ENCODE data around the gene ZNF385B. TPM values are rescaled to one million over a fixed set of nuclear protein-coding genes. Genes with fewer than 3 reads are reported as not detected.

ZNF385B gene
- total RNA-seq, 1 donor from 2014 or later, result not detected

- intact Hi-C loops (cut with micrococcal nuclease), result no loop called here
- no peak overlapping the region for H3K4me3 Mint-ChIP-seq
- DNase-seq (ENCODE audit: low spot score), result no peak
- no peaks in the 10 kb centered on the region for H3K36me3 Mint-ChIP-seq (ENCODE audit: low read depth)
- H3K9me3 Mint-ChIP-seq, result no peaks in the 10 kb centered on the region
- H3K27me3 Mint-ChIP-seq (ENCODE audit: insufficient read depth), result peaks cover 2% of the 10 kb centered on the region
- H3K4me1 Mint-ChIP-seq (ENCODE audit: low read depth), result no peaks in the 10 kb centered on the region
- H3K27ac Mint-ChIP-seq, result no peak overlapping the region
Measured at GRCh38 chr2:179612591-179613298, 248.7 kb downstream of the ZNF385B start.

- Mint-ChIP-seq H3K9me3 (no peaks in the 10 kb centered on the region), H3K27me3 (ENCODE audit: insufficient read depth) (peaks cover 2% of the 10 kb centered on the region), H3K4me3 (no peak overlapping the region), H3K36me3 (ENCODE audit: low read depth) (no peaks in the 10 kb centered on the region), H3K27ac (no peak overlapping the region), H3K4me1 (ENCODE audit: low read depth) (no peaks in the 10 kb centered on the region)
- no peak for DNase-seq (ENCODE audit: low spot score)
- intact Hi-C loops (cut with micrococcal nuclease), result no loop called here
Measured at GRCh38 chr2:179612108-179612507, 249.3 kb downstream of the ZNF385B start.

- Mint-ChIP-seq H3K4me1 (ENCODE audit: low read depth) (no peaks in the 10 kb centered on the region), H3K27me3 (ENCODE audit: insufficient read depth) (peaks cover 2% of the 10 kb centered on the region), H3K36me3 (ENCODE audit: low read depth) (no peaks in the 10 kb centered on the region), H3K27ac (no peak overlapping the region), H3K9me3 (no peaks in the 10 kb centered on the region), H3K4me3 (no peak overlapping the region)
- intact Hi-C loops (cut with micrococcal nuclease), result no loop called here
- DNase-seq (ENCODE audit: low spot score), result no peak
Measured at GRCh38 chr2:179606141-179606540, 255.3 kb downstream of the ZNF385B start.

- Mint-ChIP-seq H3K27ac (no peak overlapping the region), H3K36me3 (ENCODE audit: low read depth) (no peaks in the 10 kb centered on the region), H3K9me3 (no peaks in the 10 kb centered on the region), H3K4me1 (ENCODE audit: low read depth) (no peaks in the 10 kb centered on the region), H3K27me3 (ENCODE audit: insufficient read depth) (peaks cover 2% of the 10 kb centered on the region), H3K4me3 (no peak overlapping the region)
- intact Hi-C loops (cut with micrococcal nuclease), result no loop called here
- DNase-seq (ENCODE audit: low spot score), result no peak
Measured at GRCh38 chr2:179605341-179605740, 256.1 kb downstream of the ZNF385B start.

- Mint-ChIP-seq H3K4me1 (ENCODE audit: low read depth) (no peaks in the 10 kb centered on the region), H3K36me3 (ENCODE audit: low read depth) (no peaks in the 10 kb centered on the region)
- intact Hi-C loops (cut with micrococcal nuclease), result no loop called here
Measured at GRCh38 chr2:179604598-179604997, 256.8 kb downstream of the ZNF385B start.

GRCh38 chr2:179602452-179602851 is 259.0 kb downstream of the ZNF385B start:
- Mint-ChIP-seq H3K4me3 (no peak overlapping the region), H3K36me3 (ENCODE audit: low read depth) (no peaks in the 10 kb centered on the region), H3K4me1 (ENCODE audit: low read depth) (no peaks in the 10 kb centered on the region), H3K9me3 (no peaks in the 10 kb centered on the region), H3K27ac (no peak overlapping the region), H3K27me3 (ENCODE audit: insufficient read depth) (no peaks in the 10 kb centered on the region)
- intact Hi-C loops (cut with micrococcal nuclease), result no loop called here
- no peak for DNase-seq (ENCODE audit: low spot score)

More at GRCh38 chr2:179604598-179604997, 256.8 kb downstream of the ZNF385B start:
- no peak for DNase-seq (ENCODE audit: low spot score)
- H3K9me3 Mint-ChIP-seq, result no peaks in the 10 kb centered on the region
- no peaks in the 10 kb centered on the region for H3K27me3 Mint-ChIP-seq (ENCODE audit: insufficient read depth)
- H3K27ac Mint-ChIP-seq, result no peak overlapping the region
- H3K4me3 Mint-ChIP-seq, result no peak overlapping the region

GRCh38 chr2:179596018-179596417 is 265.4 kb downstream of the ZNF385B start:
- no peaks in the 10 kb centered on the region for H3K27me3 Mint-ChIP-seq (ENCODE audit: insufficient read depth)
- no peak overlapping the region for H3K27ac Mint-ChIP-seq
- H3K36me3 Mint-ChIP-seq (ENCODE audit: low read depth), result no peaks in the 10 kb centered on the region
- intact Hi-C loops (cut with micrococcal nuclease), result no loop called here
- H3K4me3 Mint-ChIP-seq, result no peak overlapping the region
- H3K4me1 Mint-ChIP-seq (ENCODE audit: low read depth), result no peaks in the 10 kb centered on the region
- DNase-seq (ENCODE audit: low spot score), result no peak
- H3K9me3 Mint-ChIP-seq, result no peaks in the 10 kb centered on the region

- H3K9me3 Mint-ChIP-seq, result no peaks in the 10 kb centered on the region
- H3K4me3 Mint-ChIP-seq, result no peak overlapping the region
- H3K36me3 Mint-ChIP-seq (ENCODE audit: low read depth), result no peaks in the 10 kb centered on the region
- H3K27ac Mint-ChIP-seq, result no peak overlapping the region
- DNase-seq (ENCODE audit: low spot score), result no peak
- H3K4me1 Mint-ChIP-seq (ENCODE audit: low read depth), result no peaks in the 10 kb centered on the region
- H3K27me3 Mint-ChIP-seq (ENCODE audit: insufficient read depth), result no peaks in the 10 kb centered on the region
- intact Hi-C loops (cut with micrococcal nuclease), result no loop called here
Measured at GRCh38 chr2:179595284-179595683, 266.1 kb downstream of the ZNF385B start.

GRCh38 chr2:179594268-179595112 is 266.9 kb downstream of the ZNF385B start:
- Mint-ChIP-seq H3K27ac (no peak overlapping the region), H3K4me1 (ENCODE audit: low read depth) (no peaks in the 10 kb centered on the region), H3K9me3 (no peaks in the 10 kb centered on the region), H3K4me3 (no peak overlapping the region), H3K36me3 (ENCODE audit: low read depth) (no peaks in the 10 kb centered on the region), H3K27me3 (ENCODE audit: insufficient read depth) (no peaks in the 10 kb centered on the region)
- intact Hi-C loops (cut with micrococcal nuclease), result no loop called here
- no peak for DNase-seq (ENCODE audit: low spot score)

- intact Hi-C loops (cut with micrococcal nuclease), result no loop called here
- Mint-ChIP-seq H3K9me3 (no peaks in the 10 kb centered on the region), H3K36me3 (ENCODE audit: low read depth) (no peaks in the 10 kb centered on the region), H3K4me3 (no peak overlapping the region), H3K27me3 (ENCODE audit: insufficient read depth) (no peaks in the 10 kb centered on the region), H3K4me1 (ENCODE audit: low read depth) (no peaks in the 10 kb centered on the region), H3K27ac (no peak overlapping the region)
- no peak for DNase-seq (ENCODE audit: low spot score)
Measured at GRCh38 chr2:179593323-179593722, 268.1 kb downstream of the ZNF385B start.

GRCh38 chr2:179592167-179592936 is 269.1 kb downstream of the ZNF385B start:
- intact Hi-C loops (cut with micrococcal nuclease), result no loop called here
- Mint-ChIP-seq H3K4me1 (ENCODE audit: low read depth) (no peaks in the 10 kb centered on the region), H3K9me3 (no peaks in the 10 kb centered on the region), H3K36me3 (ENCODE audit: low read depth) (no peaks in the 10 kb centered on the region), H3K4me3 (no peak overlapping the region), H3K27ac (no peak overlapping the region), H3K27me3 (ENCODE audit: insufficient read depth) (no peaks in the 10 kb centered on the region)
- DNase-seq (ENCODE audit: low spot score), result no peak

GRCh38 chr2:179591690-179592089 is 269.7 kb downstream of the ZNF385B start:
- intact Hi-C loops (cut with micrococcal nuclease), result no loop called here
- Mint-ChIP-seq H3K9me3 (no peaks in the 10 kb centered on the region), H3K36me3 (ENCODE audit: low read depth) (no peaks in the 10 kb centered on the region), H3K4me3 (no peak overlapping the region), H3K27me3 (ENCODE audit: insufficient read depth) (no peaks in the 10 kb centered on the region), H3K4me1 (ENCODE audit: low read depth) (no peaks in the 10 kb centered on the region), H3K27ac (no peak overlapping the region)
- DNase-seq (ENCODE audit: low spot score), result no peak
